HG03025 (cell line): ENCODE measurements around the gene PMP22.

Experiments
- ATAC-seq: cut with Tn5 transposase; IDR thresholded peaks from one replicate; pipeline ENCODE4 v1.9.1; 2021; ENCODE audit warnings: mild to moderate bottlenecking, moderate library complexity; ENCODE audit not compliant: unreplicated experiment, low FRiP score

PMP22 gene

GRCh38 chr17:15265131-15265530, at the start of gene PMP22:
Gene PMP22 (minus strand): TSS chr17:15265326. CDS start chr17:15260727, 4,599 bp downstream.
- ATAC-seq = no peak

GRCh38 chr17:15311996-15312395, 46.9 kb upstream of the PMP22 start:
- no peak for ATAC-seq

- no peak for ATAC-seq
These were observed 44.7 kb upstream of the PMP22 start for GRCh38 chr17:15309793-15310192.

- no peak for ATAC-seq
These were observed 44.1 kb upstream of the PMP22 start for GRCh38 chr17:15309236-15309635.

- ATAC-seq = no peak
These were observed 43.6 kb upstream of the PMP22 start for GRCh38 chr17:15308758-15309157.

GRCh38 chr17:15307710-15308111, 42.6 kb upstream of the PMP22 start:
- no peak for ATAC-seq

- ATAC-seq = no peak
These were observed 38.7 kb upstream of the PMP22 start for GRCh38 chr17:15303851-15304250.

GRCh38 chr17:15303268-15303667, 38.1 kb upstream of the PMP22 start:
- no peak for ATAC-seq

GRCh38 chr17:15301845-15302244, 36.7 kb upstream of the PMP22 start:
- ATAC-seq = no peak

- no peak for ATAC-seq
These were observed 33.0 kb upstream of the PMP22 start for GRCh38 chr17:15298176-15298575.

- ATAC-seq = no peak
These were observed 28.4 kb upstream of the PMP22 start for GRCh38 chr17:15293558-15293957.

- ATAC-seq = no peak
These were observed 26.7 kb upstream of the PMP22 start for GRCh38 chr17:15291674-15292361.

- no peak for ATAC-seq
These were observed 25.5 kb upstream of the PMP22 start for GRCh38 chr17:15290605-15291004.

- ATAC-seq = no peak
These were observed 24.4 kb upstream of the PMP22 start for GRCh38 chr17:15289285-15290183.

- no peak for ATAC-seq
These were observed 23.7 kb upstream of the PMP22 start for GRCh38 chr17:15288859-15289258.

GRCh38 chr17:15287538-15288267, 22.6 kb upstream of the PMP22 start:
- no peak for ATAC-seq

- no peak for ATAC-seq
These were observed 20.3 kb upstream of the PMP22 start for GRCh38 chr17:15285466-15285865.

GRCh38 chr17:15284537-15284936, 19.4 kb upstream of the PMP22 start:
- no peak for ATAC-seq

GRCh38 chr17:15284107-15284506, 19.0 kb upstream of the PMP22 start:
- ATAC-seq = no peak

GRCh38 chr17:15281909-15282308, 16.8 kb upstream of the PMP22 start:
- ATAC-seq = no peak

- ATAC-seq = no peak
These were observed 13.9 kb upstream of the PMP22 start for GRCh38 chr17:15278924-15279477.
